AG04449 (cell line): ENCODE data around the gene SON.
"Not testable (repeated sequence)": the region's sequence is repeated elsewhere in the genome, so short reads cannot be mapped to it uniquely, and the experiment has no call there.

Source experiments
- CTCF ChIA-PET: fragments of 350-600 bp; formaldehyde crosslinking; extraction: SDS; loops from one replicate; lab custom pipeline; 2021; ENCODE audit warnings: antibody characterized with exemption; lab: Yijun Ruan, JAX
- POLR2A ChIA-PET: fragments of 400-600, 350-600 bp; formaldehyde crosslinking; extraction: SDS; loops from one replicate; lab custom pipeline; 2020; ENCODE audit warnings: antibody characterized with exemption, inconsistent platforms; lab: Yijun Ruan, JAX
- DNase-seq: peaks from one replicate; pipeline ENCODE4 v3.0.0-alpha.2; 2010; ENCODE audit warnings: low read depth, low spot score
- H3K4me3 ChIP-seq: 2 replicates; pipeline ENCODE4 v1.5.1; 2011; ENCODE audit warnings: low read depth, mild to moderate bottlenecking, control low read depth, low read length
- CTCF ChIP-seq: IDR thresholded peaks from one replicate; pipeline ENCODE4 v1.5.1; 2011; ENCODE audit warnings: mild to moderate bottlenecking, moderate library complexity, low read length, control low read depth, inconsistent platforms; ENCODE audit not compliant: insufficient read depth; ENCODE audit errors: missing control alignments

The SON gene

DNA sequence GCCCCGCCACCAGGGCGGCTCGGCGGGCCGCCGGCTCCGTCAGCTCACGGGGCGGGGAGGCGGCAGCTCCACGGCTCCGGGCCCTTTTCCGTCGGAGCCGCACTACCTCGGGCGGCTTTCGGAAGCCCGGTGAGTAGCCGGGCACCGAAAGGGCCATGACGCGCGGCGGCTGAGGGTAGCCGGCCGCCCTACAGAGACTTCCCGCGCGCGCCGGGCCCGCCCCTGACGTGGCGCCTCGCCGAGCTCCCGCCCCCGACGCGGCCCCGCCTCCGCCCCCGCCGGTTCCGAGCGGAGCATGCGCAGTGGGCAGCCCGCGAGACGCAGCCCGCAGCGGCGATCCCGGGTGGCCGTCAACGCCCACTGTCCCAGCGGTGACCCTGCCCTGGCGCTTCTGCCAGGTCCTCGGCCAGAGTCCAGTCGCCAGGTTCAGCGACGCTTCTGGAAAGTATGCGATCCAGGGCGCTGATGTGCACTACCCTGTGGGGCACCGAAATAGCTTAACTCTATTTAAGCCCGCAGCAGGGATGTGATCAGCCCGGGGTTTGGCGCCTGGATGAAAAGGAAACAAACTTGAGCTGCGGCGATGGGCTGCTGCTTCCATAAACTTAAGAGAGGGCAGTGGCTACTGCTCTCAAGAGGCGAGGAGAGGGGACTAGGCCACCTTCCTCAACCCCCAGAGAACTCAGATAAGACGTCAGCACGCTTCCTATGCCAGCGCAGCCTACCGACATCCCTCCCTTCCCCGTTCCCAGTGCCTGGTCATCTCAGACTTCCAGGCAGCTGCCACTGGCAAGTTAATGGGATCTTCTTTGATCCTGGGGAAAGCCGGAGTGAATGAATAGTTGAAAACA lies 45.9 kb downstream of the SON start, which contains the start of gene DONSON:
Gene DONSON (minus strand): TSS at position 200 of the 851 bp plus-strand sequence. CDS start 43 bp downstream, at position 157.
- no peak for DNase-seq
- TF ChIP-seq CTCF: peak; percentile 6
- ChIA-PET POLR2A (interaction anchor here (0.7 to 1.7 kb wide), 5 partner anchors 12 to 307 kb away, joined by 3 to 7 read pairs (median 4); partner anchors contain the start of genes IFNAR1 and SON), CTCF (interaction anchor here (1.1 to 5.9 kb wide), 5 partner anchors 14 to 32 kb away, joined by 3 to 72 read pairs (median 3); no protein-coding TSS in a partner anchor)
- peak within 1 kb of the TSS; percentile 82 for H3K4me3 ChIP-seq

DNA sequence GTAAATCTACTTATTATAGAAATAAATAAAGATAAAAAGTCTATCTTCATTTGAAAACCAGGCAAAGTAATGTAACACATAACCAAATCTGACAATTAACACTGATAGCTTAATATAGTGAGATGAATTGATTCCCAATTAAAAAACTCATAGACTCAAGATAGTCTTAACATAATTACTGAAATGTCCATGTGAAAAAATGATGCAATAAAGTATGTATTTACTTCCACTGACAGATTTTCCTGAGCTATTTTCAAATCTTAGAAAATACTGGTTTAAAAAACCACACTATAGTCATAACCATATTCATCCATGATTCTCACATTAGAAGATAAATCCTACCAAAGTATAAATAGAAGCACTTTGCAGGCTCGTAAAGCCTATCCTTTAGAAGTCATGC lies 55.2 kb downstream of the SON start:
- no peak for TF ChIP-seq CTCF
- ChIA-PET CTCF (interaction anchor here (2.0 to 2.3 kb wide), 2 partner anchors 8 to 9 kb away, joined by 5 to 18 read pairs; no protein-coding TSS in a partner anchor), POLR2A (no interaction called here)
- H3K4me3 ChIP-seq: no peak overlapping the region
- no peak for DNase-seq

DNA sequence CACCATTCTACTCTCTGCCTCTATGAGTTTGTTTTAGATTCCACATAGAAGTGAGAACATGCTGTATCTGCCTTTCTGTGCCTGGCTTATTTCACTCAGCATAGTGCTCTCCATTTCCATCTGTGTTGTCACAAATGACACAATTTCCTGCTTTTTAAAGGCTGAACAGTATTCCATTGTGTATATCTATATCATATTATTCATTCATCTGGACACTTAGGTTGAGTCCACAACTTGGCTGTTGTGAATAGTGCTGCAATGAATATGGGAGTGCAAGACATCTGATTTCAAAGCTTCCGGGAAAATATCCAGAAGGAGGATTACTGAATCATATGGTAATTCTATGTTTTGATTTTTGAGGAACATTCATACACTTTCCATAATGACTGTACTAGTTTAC lies 65.7 kb downstream of the SON start:
- DNase-seq: no peak
- CTCF ChIA-PET: interaction anchor here (0.8 to 4.4 kb wide), 6 partner anchors 8 to 77 kb away, joined by 3 to 72 read pairs (median 4); partner anchors contain the start of gene DONSON
- no peak overlapping the region for H3K4me3 ChIP-seq
- TF ChIP-seq CTCF: no peak
- POLR2A ChIA-PET: no interaction called here

DNA sequence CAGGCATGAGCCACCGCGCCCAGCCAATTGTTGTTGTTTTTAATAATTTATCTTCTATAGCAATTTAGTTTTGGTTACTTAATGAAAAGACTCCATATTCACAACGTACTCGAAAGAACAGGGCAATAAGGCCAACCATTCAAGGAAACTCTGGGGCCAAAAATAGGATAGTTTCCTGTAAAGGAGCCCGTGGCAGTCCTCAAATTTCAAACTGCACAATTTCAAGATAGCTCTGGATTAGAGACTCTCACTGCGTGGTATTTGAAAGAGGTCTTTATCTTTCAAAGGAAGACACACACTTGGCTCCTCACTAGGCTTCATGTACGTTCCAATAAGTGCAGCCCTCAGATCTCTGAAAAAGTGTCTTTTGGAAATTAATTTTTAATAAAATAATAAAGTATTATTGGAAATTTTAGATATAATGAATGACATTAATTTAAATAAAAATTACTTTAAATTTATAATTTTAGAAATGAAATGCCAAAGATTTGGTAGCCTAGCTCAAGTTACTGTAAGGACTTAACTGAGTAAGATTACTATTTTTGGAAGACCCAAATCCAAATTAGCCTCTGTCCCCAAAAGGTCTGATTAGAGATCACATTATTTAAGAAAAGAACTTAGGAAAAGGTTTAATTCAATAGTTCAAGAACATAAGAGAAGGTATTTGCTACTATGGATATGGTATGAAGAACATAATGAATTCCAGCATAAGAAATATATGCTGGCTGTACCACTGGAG lies 68.3 kb downstream of the SON start:
- DNase-seq: no peak
- ChIA-PET POLR2A (no interaction called here), CTCF (interaction anchor here (0.6 to 2.0 kb wide), 5 partner anchors 7 to 11 kb away, joined by 3 to 12 read pairs (median 3); no protein-coding TSS in a partner anchor)
- TF ChIP-seq CTCF: no peak
- no peak overlapping the region for H3K4me3 ChIP-seq

DNA sequence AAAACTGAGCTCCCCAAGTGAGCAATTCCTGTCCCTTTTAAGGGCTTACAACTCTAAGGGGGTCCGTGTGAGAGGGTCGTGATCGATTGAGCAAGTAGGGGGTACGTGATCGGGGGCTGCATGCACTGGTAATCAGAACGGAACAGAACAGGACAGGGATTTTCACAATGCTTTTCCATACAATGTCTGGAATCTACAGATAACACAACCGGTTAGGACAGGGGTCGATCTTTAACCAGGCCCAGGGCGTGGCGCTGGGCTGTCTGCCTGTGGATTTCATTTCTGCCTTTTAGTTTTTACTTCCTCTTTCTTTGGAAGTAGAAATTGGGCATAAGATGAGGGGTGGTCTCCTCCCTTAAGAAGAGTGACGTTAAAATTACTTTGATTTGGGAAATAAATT lies 74.7 kb downstream of the SON start:
- H3K4me3 ChIP-seq, POLR2A ChIA-PET, DNase-seq: not testable (repeated sequence)
- CTCF ChIA-PET: interaction anchor here (9.7 kb wide), 1 partner anchor 12 kb away, joined by 78 read pairs; no protein-coding TSS in a partner anchor

DNA sequence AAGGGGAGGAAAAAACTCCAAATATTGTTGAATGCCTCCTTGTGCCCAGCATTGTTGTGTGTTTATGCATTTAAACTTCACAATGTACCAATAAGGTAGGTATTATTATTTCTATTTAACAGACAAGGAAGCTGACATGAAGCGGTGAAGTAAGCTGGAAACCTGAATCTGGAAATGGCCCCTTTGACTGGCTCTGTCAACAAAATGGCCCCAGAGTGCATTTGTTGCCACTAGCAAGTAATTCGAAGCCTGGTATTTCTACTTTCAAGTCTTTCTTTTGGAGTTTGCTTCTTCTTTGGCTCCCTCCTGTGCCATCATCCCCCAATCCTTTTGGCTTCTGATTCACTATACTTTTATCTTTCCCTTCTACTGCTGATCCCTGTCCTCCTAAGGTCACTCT lies 75.6 kb downstream of the SON start:
- H3K4me3 ChIP-seq: no peak overlapping the region
- no peak for DNase-seq
- no peak for TF ChIP-seq CTCF
- ChIA-PET POLR2A (no interaction called here), CTCF (interaction anchor here (0.6 to 9.7 kb wide), 2 partner anchors 8 to 12 kb away, joined by 3 to 78 read pairs; no protein-coding TSS in a partner anchor)
